ENCODE data around the gene CTXN3. TPM values are rescaled to one million over a fixed set of nuclear protein-coding genes. Genes with fewer than 3 reads are reported as not detected.

The CTXN3 gene
- total and polyA plus RNA-seq, 2 donors (not counting 3 experiments of a cell fraction or from before 2014, with no cell fraction given), result not detected

GRCh38 chr5:127694518-127695171, 45.8 kb downstream of the CTXN3 start:
- peaks cover 2 to 5% of the 10 kb centered on the region in 2 experiments for H3K27me3 ChIP-seq (ENCODE audit: control insufficient read depth in 2 of 2, insufficient read depth in 2 of 2, low read length in 2 of 2)
- H3K4me1 ChIP-seq (ENCODE audit: control insufficient read depth, extremely low read depth, insufficient read depth, low read length), result no peaks in the 10 kb centered on the region
- no peak overlapping the region for H3K4me3 ChIP-seq (replicated peaks in 1 of 3; ENCODE audit: insufficient read depth in 1 of 3, low read depth in 1 of 3, low read length in 3 of 3)
- no peak for DNase-seq (ENCODE audit: low read depth, low spot score)
- H3K27ac ChIP-seq (ENCODE audit: insufficient read depth, low read depth, low read length), result no peak overlapping the region
- no peak overlapping the region for H3K9ac ChIP-seq (replicated peaks; ENCODE audit: extremely low read depth, insufficient read depth, low read length)
- dilution Hi-C loops (cut with MboI; ENCODE audit: extremely low pct_ligation_motif_present, low sequenced_read_pairs) (no loop called here), intact Hi-C loops (cut with micrococcal nuclease) (no loop called here)
- no peaks in the 10 kb centered on the region for H3K79me2 ChIP-seq (ENCODE audit: control insufficient read depth, insufficient read depth, low read length)
- H2AFZ ChIP-seq (ENCODE audit: low read depth, low read length), result no peak overlapping the region
- no TSS peak for BruUV-seq (replicated peaks)
- POLR2A ChIA-PET, result no interaction called here
- CTCF ChIA-PET, result no interaction called here
- no peaks in the 10 kb centered on the region for H3K9me3 ChIP-seq (replicated peaks; ENCODE audit: control insufficient read depth, insufficient read depth, low read length)
- FAIRE-seq, result no peak
- no peaks in the 10 kb centered on the region for H3K9me1 ChIP-seq (replicated peaks; ENCODE audit: control insufficient read depth, extremely low read depth, insufficient read depth, low read length)
- H3K4me2 ChIP-seq (ENCODE audit: insufficient read depth, low read length), result no peak overlapping the region
- no peaks in the 10 kb centered on the region for H4K20me1 ChIP-seq (replicated peaks; ENCODE audit: control insufficient read depth, extremely low read depth, insufficient read depth, low read length)
- no peaks in the 10 kb centered on the region for H3K36me3 ChIP-seq (ENCODE audit: control insufficient read depth in 2 of 2, extremely low read depth in 1 of 2, insufficient read depth in 2 of 2, low read length in 2 of 2)
- TF ChIP-seq FOS (IDR thresholded peaks at IDR 0.05; ENCODE audit: borderline replicate concordance, insufficient read depth, low read length) (no peak), POLR2A (IDR thresholded peaks at IDR 0.05; ENCODE audit: low read depth, low read length) (no peak), GATA2 (IDR thresholded peaks at IDR 0.05; ENCODE audit: insufficient read depth, insufficient read length, low read depth, low read length) (no peak), MYC (IDR thresholded peaks at IDR 0.05; ENCODE audit: low read depth, low read length) (no peak)

- H3K9ac ChIP-seq (replicated peaks; ENCODE audit: extremely low read depth, insufficient read depth, low read length), result no peak overlapping the region
- H3K27ac ChIP-seq (ENCODE audit: insufficient read depth, low read depth, low read length), result no peak overlapping the region
- BruUV-seq (replicated peaks), result no TSS peak
- intact Hi-C loops (cut with micrococcal nuclease) (no loop called here), dilution Hi-C loops (cut with MboI; ENCODE audit: extremely low pct_ligation_motif_present, low sequenced_read_pairs) (no loop called here)
- peaks cover 5% of the 10 kb centered on the region in 2 experiments for H3K27me3 ChIP-seq (ENCODE audit: control insufficient read depth in 2 of 2, insufficient read depth in 2 of 2, low read length in 2 of 2)
- H3K79me2 ChIP-seq (ENCODE audit: control insufficient read depth, insufficient read depth, low read length), result no peaks in the 10 kb centered on the region
- H3K4me3 ChIP-seq (replicated peaks in 1 of 3; ENCODE audit: insufficient read depth in 1 of 3, low read depth in 1 of 3, low read length in 3 of 3), result no peak overlapping the region
- ChIA-PET POLR2A (no interaction called here), CTCF (no interaction called here)
- H2AFZ ChIP-seq (ENCODE audit: low read depth, low read length), result no peak overlapping the region
- H3K36me3 ChIP-seq (ENCODE audit: control insufficient read depth in 2 of 2, extremely low read depth in 1 of 2, insufficient read depth in 2 of 2, low read length in 2 of 2), result no peaks in the 10 kb centered on the region
- DNase-seq (ENCODE audit: low read depth, low spot score) (no peak), FAIRE-seq (no peak)
- no peak overlapping the region for H3K4me2 ChIP-seq (ENCODE audit: insufficient read depth, low read length)
- TF ChIP-seq MYC (IDR thresholded peaks at IDR 0.05; ENCODE audit: low read depth, low read length) (no peak), MAX (IDR thresholded peaks at IDR 0.05; ENCODE audit: insufficient read depth, insufficient read length) (no peak), JUN (IDR thresholded peaks at IDR 0.05; ENCODE audit: borderline replicate concordance, insufficient read depth, insufficient read length, low read depth) (no peak), GATA2 (IDR thresholded peaks at IDR 0.05; ENCODE audit: insufficient read depth, insufficient read length, low read depth, low read length) (no peak), POLR2AphosphoS5 (IDR thresholded peaks at IDR 0.05; ENCODE audit: insufficient read depth, low read depth, low read length) (no peak), CTCF (IDR thresholded peaks at IDR 0.05; ENCODE audit: extremely low read depth in 1 of 2, insufficient read depth in 1 of 2, low read depth in 1 of 2, low read length in 2 of 2) (no peak), POLR2A (IDR thresholded peaks at IDR 0.05; ENCODE audit: low read depth, low read length) (no peak)
- no peaks in the 10 kb centered on the region for H3K9me1 ChIP-seq (replicated peaks; ENCODE audit: control insufficient read depth, extremely low read depth, insufficient read depth, low read length)
- no peaks in the 10 kb centered on the region for H3K4me1 ChIP-seq (ENCODE audit: control insufficient read depth, extremely low read depth, insufficient read depth, low read length)
- H3K9me3 ChIP-seq (replicated peaks; ENCODE audit: control insufficient read depth, insufficient read depth, low read length), result no peaks in the 10 kb centered on the region
- H4K20me1 ChIP-seq (replicated peaks; ENCODE audit: control insufficient read depth, extremely low read depth, insufficient read depth, low read length), result no peaks in the 10 kb centered on the region
Observed at GRCh38 chr5:127695346-127695745, 46.5 kb downstream of the CTXN3 start.
